Mesothelial cell of epicardium (in vitro differentiated cells): ENCODE measurements around the gene CLEC16A. TPM values are rescaled to one million over a fixed set of nuclear protein-coding genes. Genes with fewer than 3 reads are reported as not detected.

Experiments
- DNase-seq, 2 experiments: peaks; one replicate each; pipeline ENCODE4 v3.0.0; 2021; ENCODE audit warnings: low spot score in 2 of 2; ENCODE audit not compliant: unreplicated experiment in 2 of 2
- H3K27ac Mint-ChIP-seq: 2 replicates; pipeline ENCODE4 v1.8.0; 2021; ENCODE audit warnings: mixed read lengths
- H3K27me3 Mint-ChIP-seq: 2 replicates; pipeline ENCODE4 v1.8.0; 2021; ENCODE audit warnings: low read depth, mixed read lengths
- H3K36me3 Mint-ChIP-seq: 2 replicates; pipeline ENCODE4 v1.8.0; 2021; ENCODE audit warnings: mixed read lengths
- H3K4me1 Mint-ChIP-seq: 2 replicates; pipeline ENCODE4 v1.8.0; 2021; ENCODE audit warnings: mixed read lengths
- H3K4me3 Mint-ChIP-seq: 2 replicates; pipeline ENCODE4 v1.8.0; 2021; ENCODE audit warnings: mild to moderate bottlenecking, moderate library complexity, mixed read lengths
- H3K9me3 Mint-ChIP-seq: 2 replicates; pipeline ENCODE4 v1.8.0; 2021; ENCODE audit warnings: mixed read lengths
- total RNA-seq: library from RNA; stranded (reverse); gene quantifications from 3 replicates; pipeline ENCODE4 v1.2.1, GENCODE V29; 2021
- TF ChIP-seq, protein P1 (sequence below): fragments of 200-600 bp; sonication (generic); IDR thresholded peaks from one replicate; pipeline ENCODE4 v1.5.0; 2021; ENCODE audit warnings: antibody characterized with exemption; ENCODE audit not compliant: unreplicated experiment

The CLEC16A gene
- total RNA-seq, 1 donor from 2014 or later: 43.3 TPM

DNA sequence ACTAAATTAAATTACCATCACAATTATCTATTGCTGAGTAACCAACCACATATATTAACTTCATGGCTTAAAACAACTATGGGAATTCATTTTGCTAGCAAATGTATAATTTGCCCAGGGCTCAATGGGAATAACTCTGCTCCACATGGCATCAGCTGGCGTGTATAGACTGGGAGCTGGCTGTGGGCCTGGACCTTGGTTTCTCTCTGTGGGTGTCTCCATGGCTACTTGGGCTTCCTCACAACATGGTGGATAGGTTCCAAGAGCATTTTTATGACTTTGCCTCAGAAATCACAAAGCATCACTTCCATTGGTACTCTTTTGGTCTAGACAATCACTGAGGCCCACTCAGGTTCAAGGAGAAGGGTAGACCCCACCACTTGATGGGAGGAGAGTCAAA is 166.8 kb downstream of the CLEC16A start:
- DNase-seq: no peak
- no peak overlapping the region for H3K4me3 Mint-ChIP-seq
- H3K27me3 Mint-ChIP-seq: peaks cover 5% of the 10 kb centered on the region
- H3K4me1 Mint-ChIP-seq: peaks cover 12% of the 10 kb centered on the region
- TF ChIP-seq, protein P1, sequence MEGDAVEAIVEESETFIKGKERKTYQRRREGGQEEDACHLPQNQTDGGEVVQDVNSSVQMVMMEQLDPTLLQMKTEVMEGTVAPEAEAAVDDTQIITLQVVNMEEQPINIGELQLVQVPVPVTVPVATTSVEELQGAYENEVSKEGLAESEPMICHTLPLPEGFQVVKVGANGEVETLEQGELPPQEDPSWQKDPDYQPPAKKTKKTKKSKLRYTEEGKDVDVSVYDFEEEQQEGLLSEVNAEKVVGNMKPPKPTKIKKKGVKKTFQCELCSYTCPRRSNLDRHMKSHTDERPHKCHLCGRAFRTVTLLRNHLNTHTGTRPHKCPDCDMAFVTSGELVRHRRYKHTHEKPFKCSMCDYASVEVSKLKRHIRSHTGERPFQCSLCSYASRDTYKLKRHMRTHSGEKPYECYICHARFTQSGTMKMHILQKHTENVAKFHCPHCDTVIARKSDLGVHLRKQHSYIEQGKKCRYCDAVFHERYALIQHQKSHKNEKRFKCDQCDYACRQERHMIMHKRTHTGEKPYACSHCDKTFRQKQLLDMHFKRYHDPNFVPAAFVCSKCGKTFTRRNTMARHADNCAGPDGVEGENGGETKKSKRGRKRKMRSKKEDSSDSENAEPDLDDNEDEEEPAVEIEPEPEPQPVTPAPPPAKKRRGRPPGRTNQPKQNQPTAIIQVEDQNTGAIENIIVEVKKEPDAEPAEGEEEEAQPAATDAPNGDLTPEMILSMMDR: no peak
- peaks cover 12% of the 10 kb centered on the region for H3K9me3 Mint-ChIP-seq
- H3K36me3 Mint-ChIP-seq: peaks cover 17% of the 10 kb centered on the region
- H3K27ac Mint-ChIP-seq: no peak overlapping the region

GRCh38 chr16:11111856-11112634 is 167.7 kb downstream of the CLEC16A start:
- Mint-ChIP-seq H3K4me1 (peaks cover 12% of the 10 kb centered on the region), H3K27ac (no peak overlapping the region), H3K4me3 (no peak overlapping the region), H3K27me3 (peaks cover 8% of the 10 kb centered on the region), H3K36me3 (peaks cover 20% of the 10 kb centered on the region), H3K9me3 (peaks cover 12% of the 10 kb centered on the region)
- DNase-seq: no peak
- TF ChIP-seq, protein P1: no peak

DNA sequence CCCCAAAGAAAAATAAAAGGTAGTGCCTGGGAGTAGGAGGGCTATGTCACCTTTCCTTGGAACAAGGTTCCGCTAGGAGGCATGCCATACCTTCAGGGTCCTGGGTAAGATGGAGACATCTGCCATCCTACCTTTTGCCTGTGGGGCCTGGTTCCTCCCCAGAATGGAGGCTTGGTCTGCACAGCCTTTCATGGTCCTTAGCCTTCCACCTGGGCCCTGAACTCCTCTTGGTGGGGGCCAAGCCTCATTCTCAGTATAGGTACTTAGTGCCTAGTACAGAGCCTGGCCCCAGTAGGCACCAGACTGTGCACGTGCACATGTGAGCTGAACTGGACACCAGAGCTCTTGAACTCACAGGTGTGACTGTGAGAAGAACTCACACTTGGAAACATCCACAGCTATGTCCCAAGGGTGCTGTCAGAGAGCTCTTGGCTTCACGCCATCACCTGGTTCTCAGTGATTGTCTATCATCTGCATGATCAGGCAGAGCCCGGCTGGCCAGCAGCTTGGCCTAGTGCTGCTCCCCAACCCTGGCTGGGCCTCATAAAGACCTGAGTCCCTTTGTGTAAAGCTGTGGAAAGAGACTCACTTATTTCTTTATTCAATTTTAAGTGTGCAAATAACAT is 168.5 kb downstream of the CLEC16A start:
- Mint-ChIP-seq H3K27ac (no peak overlapping the region), H3K4me1 (peaks cover 12% of the 10 kb centered on the region), H3K36me3 (peaks cover 23% of the 10 kb centered on the region), H3K4me3 (no peak overlapping the region), H3K27me3 (peaks cover 12% of the 10 kb centered on the region), H3K9me3 (peaks cover 12% of the 10 kb centered on the region)
- no peak for DNase-seq
- TF ChIP-seq, protein P1: no peak

GRCh38 chr16:11114366-11115164 is 170.2 kb downstream of the CLEC16A start:
- H3K4me1 Mint-ChIP-seq: peaks cover 10% of the 10 kb centered on the region
- peaks cover 28% of the 10 kb centered on the region for H3K36me3 Mint-ChIP-seq
- H3K27ac Mint-ChIP-seq: no peak overlapping the region
- peaks cover 28% of the 10 kb centered on the region for H3K27me3 Mint-ChIP-seq
- peaks cover 12% of the 10 kb centered on the region for H3K9me3 Mint-ChIP-seq
- DNase-seq: no peak
- TF ChIP-seq, protein P1: no peak
- no peak overlapping the region for H3K4me3 Mint-ChIP-seq

DNA sequence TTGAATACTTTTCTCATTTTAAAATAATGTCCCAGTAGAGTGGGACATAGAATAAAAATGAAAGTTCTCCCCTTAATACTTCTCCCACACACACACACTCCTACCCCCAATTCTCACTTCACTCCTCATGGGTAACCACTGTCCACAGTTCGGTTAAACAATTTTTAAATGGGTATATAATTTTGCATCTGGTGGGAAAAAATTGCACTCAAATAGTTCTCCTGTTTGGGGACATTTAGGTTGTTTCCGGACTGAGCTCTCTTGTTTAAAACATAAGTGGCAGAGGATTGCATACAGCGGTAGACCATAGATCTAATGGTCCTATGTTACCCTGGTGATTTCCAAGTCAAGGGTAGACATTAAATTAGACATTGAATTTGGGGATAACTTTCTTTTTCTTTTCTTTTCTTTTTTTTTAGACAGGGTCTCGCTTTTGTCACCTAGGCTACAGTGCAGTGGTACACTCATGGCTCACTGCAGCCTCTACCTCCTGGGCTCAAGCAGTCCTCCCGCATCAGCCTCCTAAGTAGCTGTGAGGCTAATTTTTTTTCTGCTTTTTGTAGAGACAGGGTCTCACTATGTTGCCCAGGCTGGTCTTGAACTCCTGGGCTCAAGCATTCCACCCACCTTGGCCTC is 173.3 kb downstream of the CLEC16A start:
- peaks cover 21% of the 10 kb centered on the region for H3K4me1 Mint-ChIP-seq
- DNase-seq: no peak
- peaks cover 27% of the 10 kb centered on the region for H3K36me3 Mint-ChIP-seq
- peaks cover 40% of the 10 kb centered on the region for H3K27me3 Mint-ChIP-seq
- TF ChIP-seq, protein P1: no peak
- H3K4me3 Mint-ChIP-seq: no peak overlapping the region
- H3K9me3 Mint-ChIP-seq: no peaks in the 10 kb centered on the region
- no peak overlapping the region for H3K27ac Mint-ChIP-seq
